SU-DHL-6 (cell line): ENCODE measurements around the gene C13orf46.

Experiments
- EZH2phosphoT487 ChIP-seq: fragments of 200-600 bp; sonication (generic), shearing (Covaris generic); conservative IDR thresholded peaks from 2 replicates; pipeline ENCODE4 v1.6.1; 2018; ENCODE audit warnings: mild to moderate bottlenecking, antibody characterized with exemption, low read length, moderate library complexity, mixed read lengths
- TF ChIP-seq, protein P1 (sequence below): fragments of 200-600 bp; sonication (generic); IDR thresholded peaks from one replicate; pipeline ENCODE4 v1.5.1; 2017; ENCODE audit warnings: antibody characterized with exemption, mild to moderate bottlenecking, low read length, moderate library complexity; ENCODE audit not compliant: insufficient read depth, poor library complexity, severe bottlenecking

DNA sequence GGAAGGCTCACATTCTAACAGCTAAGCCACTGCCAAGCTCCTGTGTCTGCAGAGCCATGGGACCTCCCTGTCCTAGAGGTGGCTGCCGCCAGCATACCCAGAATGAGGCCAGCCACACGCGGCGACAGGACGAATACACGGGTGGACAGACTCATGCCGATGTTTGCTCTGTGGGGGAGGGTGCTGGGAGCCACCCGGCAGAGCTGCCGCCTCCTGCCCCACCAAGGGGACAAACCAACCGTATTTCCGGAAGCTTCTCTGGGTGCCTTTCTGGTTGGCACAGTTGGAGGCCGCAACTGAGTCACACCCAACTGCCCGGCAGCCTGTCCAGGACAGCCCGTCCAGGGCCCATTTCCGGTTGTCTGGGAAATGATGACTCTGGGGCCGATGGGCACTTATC lies 20.3 kb downstream of the C13orf46 start:
- TF ChIP-seq, protein P1, sequence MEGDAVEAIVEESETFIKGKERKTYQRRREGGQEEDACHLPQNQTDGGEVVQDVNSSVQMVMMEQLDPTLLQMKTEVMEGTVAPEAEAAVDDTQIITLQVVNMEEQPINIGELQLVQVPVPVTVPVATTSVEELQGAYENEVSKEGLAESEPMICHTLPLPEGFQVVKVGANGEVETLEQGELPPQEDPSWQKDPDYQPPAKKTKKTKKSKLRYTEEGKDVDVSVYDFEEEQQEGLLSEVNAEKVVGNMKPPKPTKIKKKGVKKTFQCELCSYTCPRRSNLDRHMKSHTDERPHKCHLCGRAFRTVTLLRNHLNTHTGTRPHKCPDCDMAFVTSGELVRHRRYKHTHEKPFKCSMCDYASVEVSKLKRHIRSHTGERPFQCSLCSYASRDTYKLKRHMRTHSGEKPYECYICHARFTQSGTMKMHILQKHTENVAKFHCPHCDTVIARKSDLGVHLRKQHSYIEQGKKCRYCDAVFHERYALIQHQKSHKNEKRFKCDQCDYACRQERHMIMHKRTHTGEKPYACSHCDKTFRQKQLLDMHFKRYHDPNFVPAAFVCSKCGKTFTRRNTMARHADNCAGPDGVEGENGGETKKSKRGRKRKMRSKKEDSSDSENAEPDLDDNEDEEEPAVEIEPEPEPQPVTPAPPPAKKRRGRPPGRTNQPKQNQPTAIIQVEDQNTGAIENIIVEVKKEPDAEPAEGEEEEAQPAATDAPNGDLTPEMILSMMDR = no peak
- TF ChIP-seq EZH2phosphoT487 = no peak
